ENCODE results near the gene TOX3. TPM values are rescaled to one million over a fixed set of nuclear protein-coding genes. Genes with fewer than 3 reads are reported as not detected.

Gene TOX3
- total and polyA plus RNA-seq, 4 donors: 1.3 to 3.5 (median 2.4) TPM

DNA sequence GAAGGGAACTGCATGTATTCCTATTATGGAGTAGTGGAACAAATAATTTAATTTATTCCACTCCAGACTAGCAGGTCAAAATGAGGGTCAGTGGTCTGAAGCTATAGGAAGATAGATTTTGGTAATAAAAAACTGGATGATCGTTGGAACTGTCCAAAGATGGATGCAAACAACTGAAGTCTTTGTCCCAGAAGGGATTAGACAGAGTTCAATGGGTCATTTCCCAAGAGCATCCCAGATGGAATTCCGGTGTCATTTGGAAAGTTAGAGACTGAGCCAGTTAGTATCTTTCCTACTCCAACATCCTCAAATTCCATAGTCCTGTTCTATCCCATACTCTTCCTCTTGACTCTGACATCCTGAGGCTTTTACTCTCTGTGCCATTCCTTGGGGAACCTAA, 22.8 kb upstream of the TOX3 start:
- Histone ChIP-seq H3K27me3 (ENCODE audit: control insufficient read depth in 4 of 4, insufficient read depth in 4 of 4, low read length in 3 of 4) (no peaks in the 10 kb centered on the region), H3K4me1 (ENCODE audit: control insufficient read depth in 4 of 4, insufficient read depth in 4 of 4, low read length in 3 of 4) (peaks cover 5 to 18% (median 11%) of the 10 kb centered on the region in 4 donors), H3K9ac (ENCODE audit: low read depth in 1 of 2, low read length in 2 of 2) (no peak overlapping the region), H3K27ac (ENCODE audit: low read depth in 1 of 2, low read length in 2 of 2) (no peak overlapping the region), H3K4me3 (ENCODE audit: low read depth in 1 of 3, low read length in 3 of 3) (no peak overlapping the region), H3K9me3 (ENCODE audit: control insufficient read depth in 4 of 4, low read length in 3 of 4) (no peaks in the 10 kb centered on the region), H3K36me3 (ENCODE audit: control insufficient read depth in 4 of 4, insufficient read depth in 3 of 4, low read depth in 1 of 4, low read length in 3 of 4) (no peaks in the 10 kb centered on the region)
- WGBS: 86% methylated on average over 2 of the region's 2 CpGs
- no peak for TF ChIP-seq RXRA (IDR thresholded peaks at IDR 0.05)
- TF ChIP-seq TAF1 (conservative IDR thresholded peaks at IDR 0.05): no peak
- no peak for TF ChIP-seq NR2F2 (IDR thresholded peaks at IDR 0.05)
- TF ChIP-seq HNF4G (IDR thresholded peaks at IDR 0.05): no peak
- TF ChIP-seq RAD21 (IDR thresholded peaks at IDR 0.05): no peak
- no peak for TF ChIP-seq YY1 (IDR thresholded peaks at IDR 0.05)
- no peak for DNase-seq (ENCODE audit: low spot score)

DNA sequence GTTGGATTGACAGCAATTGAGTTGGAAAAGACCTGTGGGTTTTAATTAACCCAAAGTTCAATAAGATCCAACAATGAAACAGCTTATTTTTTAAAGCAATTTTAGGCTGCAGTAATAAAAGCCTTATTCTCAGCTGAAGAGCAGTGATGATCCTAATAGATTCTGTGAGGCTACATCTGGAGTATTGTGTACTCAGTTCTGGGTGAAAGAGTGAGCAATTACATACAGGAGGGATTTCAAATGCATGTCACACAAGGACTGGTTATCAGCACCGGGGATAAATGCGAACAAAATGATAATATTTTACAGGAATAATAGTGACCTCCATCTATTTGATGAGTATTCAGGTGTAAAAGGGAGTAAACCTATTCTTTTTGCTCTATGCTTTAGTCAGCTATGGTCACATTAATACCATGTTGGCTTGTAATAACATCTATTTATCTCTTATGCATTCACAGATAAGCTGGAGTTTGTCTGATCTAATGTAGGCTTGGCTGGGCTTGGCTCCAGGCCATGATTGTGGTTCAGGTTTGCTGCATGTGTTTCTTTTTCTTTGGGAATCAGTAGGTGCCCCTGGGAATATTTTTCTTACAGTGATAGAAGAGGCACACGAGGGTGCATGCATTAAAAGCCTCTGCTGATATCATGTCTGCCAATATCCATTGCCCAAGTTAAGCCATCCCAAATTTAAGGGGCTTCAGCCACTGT, 22.2 kb upstream of the TOX3 start:
- WGBS: 81% methylated on average over 3 of the region's 3 CpGs
- Histone ChIP-seq H3K4me1 (ENCODE audit: control insufficient read depth in 4 of 4, insufficient read depth in 4 of 4, low read length in 3 of 4) (peaks cover 4 to 19% (median 12%) of the 10 kb centered on the region in 4 donors), H3K36me3 (ENCODE audit: control insufficient read depth in 4 of 4, insufficient read depth in 3 of 4, low read depth in 1 of 4, low read length in 3 of 4) (no peaks in the 10 kb centered on the region), H3K9me3 (ENCODE audit: control insufficient read depth in 4 of 4, low read length in 3 of 4) (no peaks in the 10 kb centered on the region), H3K9ac (ENCODE audit: low read depth in 1 of 2, low read length in 2 of 2) (no peak overlapping the region), H3K4me3 (ENCODE audit: low read depth in 1 of 3, low read length in 3 of 3) (no peak overlapping the region), H3K27me3 (ENCODE audit: control insufficient read depth in 4 of 4, insufficient read depth in 4 of 4, low read length in 3 of 4) (no peaks in the 10 kb centered on the region), H3K27ac (ENCODE audit: low read depth in 1 of 2, low read length in 2 of 2) (no peak overlapping the region)
- no peak for DNase-seq (ENCODE audit: low spot score)
- TF ChIP-seq JUND (IDR thresholded peaks at IDR 0.05) (no peak), RAD21 (IDR thresholded peaks at IDR 0.05) (no peak), YY1 (IDR thresholded peaks at IDR 0.05) (no peak), RXRA (IDR thresholded peaks at IDR 0.05) (no peak), SP1 (IDR thresholded peaks at IDR 0.05) (no peak), HNF4G (IDR thresholded peaks at IDR 0.05) (no peak), EGR1 (IDR thresholded peaks at IDR 0.05; ENCODE audit: low read depth in 2 of 2) (no peak), FOXA1 (IDR thresholded peaks at IDR 0.05) (no peak), NR2F2 (IDR thresholded peaks at IDR 0.05) (no peak), TAF1 (conservative IDR thresholded peaks at IDR 0.05) (no peak), GABPA (IDR thresholded peaks at IDR 0.05 in 1 of 2, conservative IDR thresholded peaks at IDR 0.05 in 1 of 2) (no peak)
- TF ChIP-seq, protein P1, sequence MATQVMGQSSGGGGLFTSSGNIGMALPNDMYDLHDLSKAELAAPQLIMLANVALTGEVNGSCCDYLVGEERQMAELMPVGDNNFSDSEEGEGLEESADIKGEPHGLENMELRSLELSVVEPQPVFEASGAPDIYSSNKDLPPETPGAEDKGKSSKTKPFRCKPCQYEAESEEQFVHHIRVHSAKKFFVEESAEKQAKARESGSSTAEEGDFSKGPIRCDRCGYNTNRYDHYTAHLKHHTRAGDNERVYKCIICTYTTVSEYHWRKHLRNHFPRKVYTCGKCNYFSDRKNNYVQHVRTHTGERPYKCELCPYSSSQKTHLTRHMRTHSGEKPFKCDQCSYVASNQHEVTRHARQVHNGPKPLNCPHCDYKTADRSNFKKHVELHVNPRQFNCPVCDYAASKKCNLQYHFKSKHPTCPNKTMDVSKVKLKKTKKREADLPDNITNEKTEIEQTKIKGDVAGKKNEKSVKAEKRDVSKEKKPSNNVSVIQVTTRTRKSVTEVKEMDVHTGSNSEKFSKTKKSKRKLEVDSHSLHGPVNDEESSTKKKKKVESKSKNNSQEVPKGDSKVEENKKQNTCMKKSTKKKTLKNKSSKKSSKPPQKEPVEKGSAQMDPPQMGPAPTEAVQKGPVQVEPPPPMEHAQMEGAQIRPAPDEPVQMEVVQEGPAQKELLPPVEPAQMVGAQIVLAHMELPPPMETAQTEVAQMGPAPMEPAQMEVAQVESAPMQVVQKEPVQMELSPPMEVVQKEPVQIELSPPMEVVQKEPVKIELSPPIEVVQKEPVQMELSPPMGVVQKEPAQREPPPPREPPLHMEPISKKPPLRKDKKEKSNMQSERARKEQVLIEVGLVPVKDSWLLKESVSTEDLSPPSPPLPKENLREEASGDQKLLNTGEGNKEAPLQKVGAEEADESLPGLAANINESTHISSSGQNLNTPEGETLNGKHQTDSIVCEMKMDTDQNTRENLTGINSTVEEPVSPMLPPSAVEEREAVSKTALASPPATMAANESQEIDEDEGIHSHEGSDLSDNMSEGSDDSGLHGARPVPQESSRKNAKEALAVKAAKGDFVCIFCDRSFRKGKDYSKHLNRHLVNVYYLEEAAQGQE (IDR thresholded peaks at IDR 0.05): no peak
- TF ChIP-seq, protein P2, sequence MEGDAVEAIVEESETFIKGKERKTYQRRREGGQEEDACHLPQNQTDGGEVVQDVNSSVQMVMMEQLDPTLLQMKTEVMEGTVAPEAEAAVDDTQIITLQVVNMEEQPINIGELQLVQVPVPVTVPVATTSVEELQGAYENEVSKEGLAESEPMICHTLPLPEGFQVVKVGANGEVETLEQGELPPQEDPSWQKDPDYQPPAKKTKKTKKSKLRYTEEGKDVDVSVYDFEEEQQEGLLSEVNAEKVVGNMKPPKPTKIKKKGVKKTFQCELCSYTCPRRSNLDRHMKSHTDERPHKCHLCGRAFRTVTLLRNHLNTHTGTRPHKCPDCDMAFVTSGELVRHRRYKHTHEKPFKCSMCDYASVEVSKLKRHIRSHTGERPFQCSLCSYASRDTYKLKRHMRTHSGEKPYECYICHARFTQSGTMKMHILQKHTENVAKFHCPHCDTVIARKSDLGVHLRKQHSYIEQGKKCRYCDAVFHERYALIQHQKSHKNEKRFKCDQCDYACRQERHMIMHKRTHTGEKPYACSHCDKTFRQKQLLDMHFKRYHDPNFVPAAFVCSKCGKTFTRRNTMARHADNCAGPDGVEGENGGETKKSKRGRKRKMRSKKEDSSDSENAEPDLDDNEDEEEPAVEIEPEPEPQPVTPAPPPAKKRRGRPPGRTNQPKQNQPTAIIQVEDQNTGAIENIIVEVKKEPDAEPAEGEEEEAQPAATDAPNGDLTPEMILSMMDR (IDR thresholded peaks at IDR 0.05; ENCODE audit: low read depth, low read length, missing input control): no peak
- TF ChIP-seq, protein P3, sequence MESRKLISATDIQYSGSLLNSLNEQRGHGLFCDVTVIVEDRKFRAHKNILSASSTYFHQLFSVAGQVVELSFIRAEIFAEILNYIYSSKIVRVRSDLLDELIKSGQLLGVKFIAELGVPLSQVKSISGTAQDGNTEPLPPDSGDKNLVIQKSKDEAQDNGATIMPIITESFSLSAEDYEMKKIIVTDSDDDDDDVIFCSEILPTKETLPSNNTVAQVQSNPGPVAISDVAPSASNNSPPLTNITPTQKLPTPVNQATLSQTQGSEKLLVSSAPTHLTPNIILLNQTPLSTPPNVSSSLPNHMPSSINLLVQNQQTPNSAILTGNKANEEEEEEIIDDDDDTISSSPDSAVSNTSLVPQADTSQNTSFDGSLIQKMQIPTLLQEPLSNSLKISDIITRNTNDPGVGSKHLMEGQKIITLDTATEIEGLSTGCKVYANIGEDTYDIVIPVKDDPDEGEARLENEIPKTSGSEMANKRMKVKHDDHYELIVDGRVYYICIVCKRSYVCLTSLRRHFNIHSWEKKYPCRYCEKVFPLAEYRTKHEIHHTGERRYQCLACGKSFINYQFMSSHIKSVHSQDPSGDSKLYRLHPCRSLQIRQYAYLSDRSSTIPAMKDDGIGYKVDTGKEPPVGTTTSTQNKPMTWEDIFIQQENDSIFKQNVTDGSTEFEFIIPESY (IDR thresholded peaks at IDR 0.05): no peak
- TF ChIP-seq, protein P4, sequence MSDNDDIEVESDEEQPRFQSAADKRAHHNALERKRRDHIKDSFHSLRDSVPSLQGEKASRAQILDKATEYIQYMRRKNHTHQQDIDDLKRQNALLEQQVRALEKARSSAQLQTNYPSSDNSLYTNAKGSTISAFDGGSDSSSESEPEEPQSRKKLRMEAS (IDR thresholded peaks at IDR 0.05): no peak

Data from liver (tissue), 9 donors.